ENCODE results near the gene GGT7.
"Not testable (repeated sequence)": the region's sequence is repeated elsewhere in the genome, so short reads cannot be mapped to it uniquely, and the experiment has no call there.

GGT7 gene, protein sequence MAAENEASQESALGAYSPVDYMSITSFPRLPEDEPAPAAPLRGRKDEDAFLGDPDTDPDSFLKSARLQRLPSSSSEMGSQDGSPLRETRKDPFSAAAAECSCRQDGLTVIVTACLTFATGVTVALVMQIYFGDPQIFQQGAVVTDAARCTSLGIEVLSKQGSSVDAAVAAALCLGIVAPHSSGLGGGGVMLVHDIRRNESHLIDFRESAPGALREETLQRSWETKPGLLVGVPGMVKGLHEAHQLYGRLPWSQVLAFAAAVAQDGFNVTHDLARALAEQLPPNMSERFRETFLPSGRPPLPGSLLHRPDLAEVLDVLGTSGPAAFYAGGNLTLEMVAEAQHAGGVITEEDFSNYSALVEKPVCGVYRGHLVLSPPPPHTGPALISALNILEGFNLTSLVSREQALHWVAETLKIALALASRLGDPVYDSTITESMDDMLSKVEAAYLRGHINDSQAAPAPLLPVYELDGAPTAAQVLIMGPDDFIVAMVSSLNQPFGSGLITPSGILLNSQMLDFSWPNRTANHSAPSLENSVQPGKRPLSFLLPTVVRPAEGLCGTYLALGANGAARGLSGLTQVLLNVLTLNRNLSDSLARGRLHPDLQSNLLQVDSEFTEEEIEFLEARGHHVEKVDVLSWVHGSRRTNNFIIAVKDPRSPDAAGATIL

DNA sequence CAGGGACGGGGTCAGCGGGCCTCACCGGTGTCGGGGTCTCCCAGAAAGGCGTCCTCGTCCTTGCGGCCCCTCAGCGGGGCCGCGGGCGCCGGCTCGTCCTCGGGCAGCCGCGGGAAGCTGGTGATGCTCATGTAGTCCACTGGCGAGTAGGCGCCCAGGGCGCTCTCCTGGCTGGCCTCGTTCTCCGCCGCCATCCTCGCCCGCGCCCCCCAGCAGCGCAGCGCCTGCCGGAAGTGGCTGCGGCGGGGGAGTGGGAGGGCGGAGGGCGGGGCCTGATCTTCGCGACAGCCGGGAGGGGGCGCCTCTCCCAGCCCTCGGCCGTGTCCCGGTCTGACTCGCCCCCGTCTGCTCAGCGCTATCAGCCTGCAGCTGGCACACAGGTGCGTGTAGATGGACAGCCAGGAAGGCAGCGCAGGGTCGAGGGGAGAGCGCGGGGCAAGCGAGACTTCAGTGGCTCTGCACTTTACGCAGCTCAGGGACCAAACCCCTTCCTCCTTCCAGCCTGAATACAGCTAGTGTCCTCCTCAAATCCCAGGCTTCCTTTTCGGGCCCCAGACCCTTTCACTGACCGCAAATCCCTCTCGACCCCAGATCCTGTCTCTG is at the start of gene GGT7:
TSS of gene GGT7 (minus strand) at position 235 of the 603 bp plus-strand sequence. CDS start at position 194, 41 bp downstream.
- peak; percentile 78 for DNase-seq

DNA sequence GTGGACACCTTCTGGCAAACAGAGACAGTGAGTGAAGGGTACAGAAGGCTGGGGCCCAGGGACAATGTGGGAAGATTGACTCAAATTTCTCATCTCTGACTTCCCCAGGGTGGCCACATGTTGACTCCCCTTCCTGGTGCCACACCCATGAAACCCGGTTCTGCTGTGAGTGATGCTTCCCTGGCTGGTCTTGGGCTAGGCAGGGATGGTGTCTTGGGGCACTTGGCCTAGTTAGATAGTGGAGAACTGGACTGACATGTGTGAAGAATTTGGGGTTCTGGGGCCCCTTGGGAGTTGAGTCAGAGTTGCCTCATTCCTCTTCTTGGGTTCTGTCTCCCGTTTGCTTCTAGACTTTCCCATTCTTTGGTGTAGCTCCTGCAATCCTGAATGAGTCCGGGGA is 48.8 kb upstream of the GGT7 start:
- no peak for DNase-seq

- DNase-seq: no peak
These were observed 47.4 kb upstream of the GGT7 start for GRCh38 chr20:34920055-34920454.

DNA sequence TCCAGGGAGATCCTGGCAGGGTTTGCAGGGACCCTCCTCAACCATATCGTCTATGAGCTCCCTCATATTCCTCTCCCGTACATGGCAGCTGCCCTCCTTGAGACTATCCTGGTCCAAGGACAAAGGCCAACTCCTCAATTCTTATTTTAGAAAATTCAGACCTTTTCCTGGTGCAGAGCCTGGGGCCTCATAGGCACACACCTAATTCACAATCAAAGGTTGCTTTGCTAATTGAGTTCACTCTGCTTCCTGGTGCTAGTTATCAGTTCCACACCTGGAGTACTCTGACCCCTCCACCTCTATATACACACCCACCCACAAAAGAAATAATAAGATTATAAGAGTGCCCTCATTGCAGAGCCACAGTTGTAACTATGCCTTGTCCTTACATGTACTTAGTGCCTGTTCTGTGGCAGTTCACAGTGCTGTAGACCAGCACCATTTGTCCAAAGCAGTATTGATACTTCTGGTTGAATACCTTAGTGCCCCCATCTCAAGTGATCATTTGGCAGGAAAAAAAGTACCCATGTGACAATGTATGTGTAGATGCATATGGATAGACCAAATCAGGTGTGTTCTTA is 44.2 kb upstream of the GGT7 start:
- no peak for DNase-seq

GRCh38 chr20:34915749-34916455 is 43.2 kb upstream of the GGT7 start:
- no peak for DNase-seq

DNA sequence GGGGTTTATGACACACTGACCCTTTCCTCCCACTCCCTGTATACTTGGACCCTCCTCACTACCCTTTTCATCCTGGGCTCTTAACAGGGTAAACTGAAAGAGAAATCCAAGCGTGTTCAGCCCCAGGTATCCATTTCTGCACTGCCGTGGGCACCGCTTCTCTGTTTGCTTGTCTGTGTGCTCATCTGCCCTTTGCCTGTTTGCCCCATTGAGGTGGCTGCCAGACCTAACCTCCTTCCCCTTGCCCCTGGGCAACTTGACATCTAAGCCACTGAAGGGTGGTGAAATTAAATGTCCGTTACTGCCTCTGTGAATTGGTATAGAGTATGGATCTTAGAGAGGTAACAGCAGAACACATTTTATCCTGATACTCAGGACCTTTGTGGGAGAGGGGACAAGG is 42.5 kb upstream of the GGT7 start:
- DNase-seq: no peak

GRCh38 chr20:34907616-34908469 is 35.2 kb upstream of the GGT7 start:
- peak; percentile 26 for DNase-seq

- DNase-seq: no peak
These were observed 31.6 kb upstream of the GGT7 start for GRCh38 chr20:34904202-34904621.

GRCh38 chr20:34898731-34899130 is 26.1 kb upstream of the GGT7 start:
- DNase-seq: not testable (repeated sequence)

- DNase-seq: not testable (repeated sequence)
These were observed 25.5 kb upstream of the GGT7 start for GRCh38 chr20:34898129-34898528.

GRCh38 chr20:34896086-34896621 is 23.5 kb upstream of the GGT7 start:
- DNase-seq: no peak

GRCh38 chr20:34895465-34895864 is 22.8 kb upstream of the GGT7 start:
- no peak for DNase-seq

DNA sequence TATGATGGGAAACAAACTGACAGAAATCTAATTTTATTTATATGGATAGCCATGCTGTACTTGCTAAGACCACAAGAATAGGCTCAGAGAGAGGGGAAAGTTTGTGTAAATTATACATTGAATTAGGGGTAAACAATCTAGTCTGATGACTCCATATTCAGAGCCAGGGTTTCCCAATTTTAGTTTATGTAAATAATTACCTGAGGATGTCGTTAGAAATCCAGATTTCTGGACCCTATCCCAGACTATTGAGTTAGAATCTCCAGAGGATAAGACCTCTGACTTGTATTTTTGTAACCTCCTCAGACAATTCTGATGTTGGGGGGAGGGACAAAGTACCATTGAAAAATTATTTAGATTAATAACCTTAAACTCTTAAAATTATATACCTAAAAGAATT is 22.1 kb upstream of the GGT7 start:
- DNase-seq: no peak

DNA sequence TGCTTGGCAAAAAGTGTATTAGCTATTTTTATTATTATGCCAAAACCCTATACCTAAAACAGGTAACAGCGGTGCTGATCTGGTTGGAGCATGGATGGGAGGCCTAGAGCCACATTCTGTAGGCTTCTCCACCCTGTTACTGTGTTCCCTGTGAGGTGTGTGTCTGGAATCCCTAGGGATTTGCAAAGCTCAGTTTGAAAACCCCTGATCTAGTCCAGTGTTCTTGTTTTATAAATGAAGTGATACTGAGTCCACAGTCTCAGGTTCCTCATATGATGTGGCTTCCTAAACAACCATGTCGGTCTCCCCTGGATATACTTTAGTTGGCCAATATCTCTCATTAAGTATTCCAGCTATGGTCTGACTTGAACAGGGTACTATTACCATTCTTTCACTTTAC is 20.0 kb upstream of the GGT7 start:
- DNase-seq: no peak

GRCh38 chr20:34891166-34892062 is 18.8 kb upstream of the GGT7 start:
- DNase-seq: no peak

DNA sequence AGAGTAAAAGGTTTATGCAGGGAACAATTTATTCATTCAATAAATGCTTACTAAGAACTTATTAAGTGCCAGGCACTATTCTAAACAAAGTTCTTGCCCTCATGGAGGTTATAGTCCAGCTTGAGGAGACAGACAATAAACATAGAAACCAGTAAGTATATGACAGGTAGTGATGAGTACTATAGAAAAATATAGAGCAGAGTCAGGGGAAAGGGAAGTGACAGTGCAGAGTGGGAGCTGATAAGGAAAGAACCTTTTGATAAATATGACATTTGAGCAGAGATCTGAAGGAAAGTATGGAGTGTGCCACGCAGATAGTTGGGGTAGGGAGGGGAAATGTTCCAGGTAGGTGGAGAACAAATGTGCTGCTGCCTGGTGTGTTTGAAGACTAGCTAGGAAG is 15.8 kb upstream of the GGT7 start:
- DNase-seq: no peak

- no peak for DNase-seq
These were observed 14.4 kb upstream of the GGT7 start for GRCh38 chr20:34887023-34887422.

DNA sequence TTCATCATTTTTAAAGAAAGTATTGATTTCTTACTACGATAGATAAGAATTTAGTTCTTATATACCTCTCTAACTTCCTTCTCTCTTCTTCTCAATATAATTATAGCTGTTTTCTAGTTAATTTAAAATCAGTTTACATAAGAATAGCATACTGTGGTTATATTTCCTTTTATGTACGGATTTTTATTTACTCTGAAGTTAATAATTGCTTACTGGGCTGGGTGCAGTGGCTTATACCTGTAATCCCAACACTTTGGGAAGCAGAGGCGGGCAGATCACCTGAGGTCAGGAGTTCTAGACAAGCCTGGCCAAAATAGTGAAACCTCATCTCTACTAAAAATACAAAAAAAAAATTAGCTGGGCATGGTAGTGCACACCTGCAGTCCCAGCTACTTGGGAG is 13.5 kb upstream of the GGT7 start:
- DNase-seq: no peak

GRCh38 chr20:34884260-34884659 is 11.6 kb upstream of the GGT7 start:
- no peak for DNase-seq

DNA sequence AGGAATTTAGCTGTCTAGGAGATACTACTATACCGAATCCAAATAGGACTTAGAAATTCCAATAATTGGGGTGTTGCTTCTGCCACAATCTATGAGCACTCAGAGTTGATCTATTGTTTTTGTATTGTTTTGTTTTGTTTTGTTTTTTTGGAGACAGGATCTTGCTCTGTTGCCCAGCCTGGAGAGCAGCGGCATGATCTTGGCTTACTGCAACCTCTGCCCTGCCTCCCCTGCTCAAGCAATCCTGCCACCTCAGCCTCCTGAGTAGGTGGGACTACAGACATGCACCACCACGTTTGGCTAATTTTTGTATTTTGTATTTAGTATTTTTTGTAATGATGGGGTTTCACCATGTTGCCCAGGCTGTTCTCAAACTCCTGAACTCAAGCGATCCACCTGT is 11.2 kb upstream of the GGT7 start:
- no peak for DNase-seq
